GM18858 (cell line): ENCODE data around the gene FAM124A.

Experiments used
- ATAC-seq: cut with Tn5 transposase; IDR thresholded peaks from one replicate; pipeline ENCODE4 v1.9.1; 2021; ENCODE audit not compliant: unreplicated experiment

Gene FAM124A

GRCh38 chr13:51303063-51303552 lies 80.9 kb downstream of the FAM124A start:
- ATAC-seq, result no peak

GRCh38 chr13:51303882-51304281 lies 81.7 kb downstream of the FAM124A start:
- no peak for ATAC-seq

- no peak for ATAC-seq
Observed at GRCh38 chr13:51305271-51305967, 83.2 kb downstream of the FAM124A start.

GRCh38 chr13:51308781-51309180 lies 86.6 kb downstream of the FAM124A start:
- no peak for ATAC-seq

- ATAC-seq, result no peak
Observed at GRCh38 chr13:51311231-51311630, 89.0 kb downstream of the FAM124A start.

GRCh38 chr13:51311957-51312520 lies 89.8 kb downstream of the FAM124A start:
- ATAC-seq, result no peak

GRCh38 chr13:51313619-51314018 lies 91.4 kb downstream of the FAM124A start:
- ATAC-seq, result no peak

GRCh38 chr13:51317262-51317661 lies 95.1 kb downstream of the FAM124A start:
- no peak for ATAC-seq

- no peak for ATAC-seq
Observed at GRCh38 chr13:51318015-51318414, 95.8 kb downstream of the FAM124A start.

GRCh38 chr13:51318876-51319275 lies 96.7 kb downstream of the FAM124A start:
- ATAC-seq, result no peak

GRCh38 chr13:51321836-51322235 lies 99.6 kb downstream of the FAM124A start:
- no peak for ATAC-seq

GRCh38 chr13:51322826-51323225 lies 100.6 kb downstream of the FAM124A start:
- ATAC-seq, result no peak

GRCh38 chr13:51323824-51324511 lies 101.8 kb downstream of the FAM124A start:
- ATAC-seq, result no peak

- no peak for ATAC-seq
Observed at GRCh38 chr13:51324714-51325420, 102.7 kb downstream of the FAM124A start.

GRCh38 chr13:51325837-51326236 lies 103.6 kb downstream of the FAM124A start:
- no peak for ATAC-seq

- no peak for ATAC-seq
Observed at GRCh38 chr13:51326777-51327176, 104.6 kb downstream of the FAM124A start.

GRCh38 chr13:51327961-51328360 lies 105.8 kb downstream of the FAM124A start:
- no peak for ATAC-seq

GRCh38 chr13:51328488-51328887 lies 106.3 kb downstream of the FAM124A start:
- ATAC-seq, result no peak

- no peak for ATAC-seq
Observed at GRCh38 chr13:51329606-51330005, 107.4 kb downstream of the FAM124A start.

- ATAC-seq, result peak; percentile 53
Observed at GRCh38 chr13:51330791-51331190, 108.6 kb downstream of the FAM124A start.

GRCh38 chr13:51331354-51331861 lies 109.2 kb downstream of the FAM124A start:
- peak; percentile 50 for ATAC-seq
